ENCODE results near the gene TCF4.

TCF4 gene

DNA sequence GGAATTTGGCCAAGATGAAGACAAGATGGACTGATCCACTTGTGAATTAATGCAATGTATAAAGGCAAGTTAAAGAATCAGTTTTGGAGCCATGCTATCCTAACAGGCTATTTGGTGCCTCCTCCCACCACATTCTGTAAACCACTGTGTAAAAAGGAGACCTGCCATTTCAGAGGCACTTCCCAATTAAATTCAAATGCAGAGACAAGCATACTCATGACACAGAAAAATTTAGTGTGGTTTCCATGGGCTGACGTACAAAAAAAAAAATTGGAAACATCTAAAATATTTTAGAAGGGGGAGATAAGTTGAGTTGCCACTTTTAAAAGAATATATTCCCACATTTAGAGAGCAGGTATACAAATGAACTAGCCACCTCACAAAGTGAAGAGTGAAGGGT lies 112.1 kb downstream of the TCF4 start:
- Histone ChIP-seq H3K27me3 (ENCODE audit: control insufficient read depth, low read length) (no peaks in the 10 kb centered on the region), H4K20me1 (ENCODE audit: control insufficient read depth, insufficient read depth, low read depth, low read length) (no peaks in the 10 kb centered on the region), H3K4me2 (ENCODE audit: low read length) (no peak overlapping the region), H3K4me1 (ENCODE audit: control insufficient read depth, low read length) (peaks cover 55% of the 10 kb centered on the region), H3K9me3 (ENCODE audit: control insufficient read depth, insufficient read depth, low read length) (no peaks in the 10 kb centered on the region), H3F3A (ENCODE audit: control insufficient read depth, insufficient read depth) (0 out of 2 replicates have a peak, but pooled peaks cover 3% of the 10 kb centered on the region), H3K27ac (ENCODE audit: low read depth, low read length) (no peak overlapping the region), H3K9me2 (replicated peaks; ENCODE audit: control insufficient read depth, low read length) (no peaks in the 10 kb centered on the region), H3K36me3 (ENCODE audit: control insufficient read depth, low read length) (peaks cover 12% of the 10 kb centered on the region), H3K79me2 (ENCODE audit: control insufficient read depth, low read length) (peaks cover 94% of the 10 kb centered on the region), H3K4me3 (ENCODE audit: low read length) (no peak overlapping the region)
- no peak for TF ChIP-seq EZH2phosphoT487 (IDR thresholded peaks at IDR 0.05; ENCODE audit: borderline replicate concordance, low read length)
- TF ChIP-seq, protein P1, sequence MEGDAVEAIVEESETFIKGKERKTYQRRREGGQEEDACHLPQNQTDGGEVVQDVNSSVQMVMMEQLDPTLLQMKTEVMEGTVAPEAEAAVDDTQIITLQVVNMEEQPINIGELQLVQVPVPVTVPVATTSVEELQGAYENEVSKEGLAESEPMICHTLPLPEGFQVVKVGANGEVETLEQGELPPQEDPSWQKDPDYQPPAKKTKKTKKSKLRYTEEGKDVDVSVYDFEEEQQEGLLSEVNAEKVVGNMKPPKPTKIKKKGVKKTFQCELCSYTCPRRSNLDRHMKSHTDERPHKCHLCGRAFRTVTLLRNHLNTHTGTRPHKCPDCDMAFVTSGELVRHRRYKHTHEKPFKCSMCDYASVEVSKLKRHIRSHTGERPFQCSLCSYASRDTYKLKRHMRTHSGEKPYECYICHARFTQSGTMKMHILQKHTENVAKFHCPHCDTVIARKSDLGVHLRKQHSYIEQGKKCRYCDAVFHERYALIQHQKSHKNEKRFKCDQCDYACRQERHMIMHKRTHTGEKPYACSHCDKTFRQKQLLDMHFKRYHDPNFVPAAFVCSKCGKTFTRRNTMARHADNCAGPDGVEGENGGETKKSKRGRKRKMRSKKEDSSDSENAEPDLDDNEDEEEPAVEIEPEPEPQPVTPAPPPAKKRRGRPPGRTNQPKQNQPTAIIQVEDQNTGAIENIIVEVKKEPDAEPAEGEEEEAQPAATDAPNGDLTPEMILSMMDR (IDR thresholded peaks at IDR 0.05; ENCODE audit: low read depth, low read length, poor library complexity, severe bottlenecking), result no peak

DNA sequence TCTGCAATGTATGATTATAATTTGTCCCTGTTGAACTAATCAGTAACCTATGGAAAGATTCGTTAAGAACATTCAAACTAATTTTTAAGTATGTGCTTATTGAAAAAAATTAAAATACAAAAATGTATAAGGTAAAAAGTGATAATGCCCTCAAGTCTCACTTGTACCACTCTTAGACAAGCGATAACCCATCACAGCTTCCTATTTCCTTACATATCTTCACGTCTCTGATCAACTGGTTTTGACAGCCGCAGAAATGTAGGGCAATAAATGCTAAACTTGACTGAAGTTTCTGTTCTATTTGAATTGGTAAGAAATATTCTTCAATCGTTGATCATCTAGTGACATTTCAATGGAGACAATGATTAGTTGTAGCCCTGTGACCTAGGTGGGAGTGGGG lies 112.5 kb downstream of the TCF4 start:
- Histone ChIP-seq H3K27me3 (ENCODE audit: control insufficient read depth, low read length) (no peaks in the 10 kb centered on the region), H3K27ac (ENCODE audit: low read depth, low read length) (no peak overlapping the region), H3K4me3 (ENCODE audit: low read length) (no peak overlapping the region), H3K9me2 (replicated peaks; ENCODE audit: control insufficient read depth, low read length) (no peaks in the 10 kb centered on the region), H3K4me1 (ENCODE audit: control insufficient read depth, low read length) (peaks cover 57% of the 10 kb centered on the region), H4K20me1 (ENCODE audit: control insufficient read depth, insufficient read depth, low read depth, low read length) (no peaks in the 10 kb centered on the region), H3F3A (ENCODE audit: control insufficient read depth, insufficient read depth) (0 out of 2 replicates have a peak, but pooled peaks cover 3% of the 10 kb centered on the region), H3K4me2 (ENCODE audit: low read length) (no peak overlapping the region), H3K79me2 (ENCODE audit: control insufficient read depth, low read length) (peaks cover 97% of the 10 kb centered on the region), H3K36me3 (ENCODE audit: control insufficient read depth, low read length) (peaks cover 12% of the 10 kb centered on the region), H3K9me3 (ENCODE audit: control insufficient read depth, insufficient read depth, low read length) (no peaks in the 10 kb centered on the region)
- TF ChIP-seq, protein P1 (IDR thresholded peaks at IDR 0.05; ENCODE audit: low read depth, low read length, poor library complexity, severe bottlenecking), result no peak
- TF ChIP-seq EZH2phosphoT487 (IDR thresholded peaks at IDR 0.05; ENCODE audit: borderline replicate concordance, low read length), result no peak

DNA sequence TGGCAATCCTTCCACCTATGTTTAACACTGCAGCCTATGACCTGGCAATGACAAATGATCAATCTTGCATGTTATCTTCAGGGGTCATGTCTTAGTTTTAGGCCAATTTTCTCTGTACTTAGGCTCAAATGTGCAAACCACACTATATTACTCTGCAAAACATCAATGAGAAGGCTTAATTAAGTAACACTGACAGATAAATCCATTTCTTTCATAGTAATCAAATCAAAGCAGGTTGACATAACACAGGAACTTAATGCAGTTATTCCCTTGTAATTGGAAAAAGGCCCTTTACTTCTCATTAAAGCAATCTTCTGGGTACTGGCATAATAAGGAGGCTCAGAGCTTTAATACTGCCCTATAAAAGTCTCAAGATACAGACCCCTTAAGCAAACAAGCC lies 114.4 kb downstream of the TCF4 start:
- no peak overlapping the region for H3K4me3 ChIP-seq (ENCODE audit: low read length)
- H3K4me2 ChIP-seq (ENCODE audit: low read length), result no peak overlapping the region
- H3K79me2 ChIP-seq (ENCODE audit: control insufficient read depth, low read length), result peaks cover 98% of the 10 kb centered on the region
- H3K27ac ChIP-seq (ENCODE audit: low read depth, low read length), result no peak overlapping the region
- H3K36me3 ChIP-seq (ENCODE audit: control insufficient read depth, low read length), result peaks cover 10% of the 10 kb centered on the region
- no peak for TF ChIP-seq EZH2phosphoT487 (IDR thresholded peaks at IDR 0.05; ENCODE audit: borderline replicate concordance, low read length)
- TF ChIP-seq, protein P1 (IDR thresholded peaks at IDR 0.05; ENCODE audit: low read depth, low read length, poor library complexity, severe bottlenecking), result no peak
- no peaks in the 10 kb centered on the region for H3K9me2 ChIP-seq (replicated peaks; ENCODE audit: control insufficient read depth, low read length)
- no peaks in the 10 kb centered on the region for H3K27me3 ChIP-seq (ENCODE audit: control insufficient read depth, low read length)
- H3F3A ChIP-seq (ENCODE audit: control insufficient read depth, insufficient read depth), result 0 out of 2 replicates have a peak, but pooled peaks cover 3% of the 10 kb centered on the region
- H3K9me3 ChIP-seq (ENCODE audit: control insufficient read depth, insufficient read depth, low read length), result no peaks in the 10 kb centered on the region
- H4K20me1 ChIP-seq (ENCODE audit: control insufficient read depth, insufficient read depth, low read depth, low read length), result no peaks in the 10 kb centered on the region
- H3K4me1 ChIP-seq (ENCODE audit: control insufficient read depth, low read length), result peaks cover 55% of the 10 kb centered on the region

All from DOHH2 (cell line).